GM12891 (cell line): ENCODE measurements around the gene PLBD2.

Experiments used
- POLR2AphosphoS5 ChIP-seq: IDR thresholded peaks from 2 replicates; pipeline ENCODE4 v1.6.1; 2011; ENCODE audit warnings: low read depth, low read length, control low read depth
- TAF1 ChIP-seq: IDR thresholded peaks from 2 replicates; pipeline ENCODE4 v1.6.1; 2011; ENCODE audit warnings: low read depth, low read length, control low read depth

- TF ChIP-seq POLR2AphosphoS5 (no peak), TAF1 (no peak)
Observed at GRCh38 chr12:113432986-113433385, 74.6 kb downstream of the PLBD2 start.
